ENCODE results near the gene PCIF1. TPM values are rescaled to one million over a fixed set of nuclear protein-coding genes. Genes with fewer than 3 reads are reported as not detected.

Gene PCIF1
- total and polyA plus RNA-seq, 9 of the 15 experiments (the other 6 are each of a cell fraction or from before 2014, with no cell fraction given) = 5.8 to 29.4 (median 11.3) TPM

- TF ChIP-seq, protein P1, sequence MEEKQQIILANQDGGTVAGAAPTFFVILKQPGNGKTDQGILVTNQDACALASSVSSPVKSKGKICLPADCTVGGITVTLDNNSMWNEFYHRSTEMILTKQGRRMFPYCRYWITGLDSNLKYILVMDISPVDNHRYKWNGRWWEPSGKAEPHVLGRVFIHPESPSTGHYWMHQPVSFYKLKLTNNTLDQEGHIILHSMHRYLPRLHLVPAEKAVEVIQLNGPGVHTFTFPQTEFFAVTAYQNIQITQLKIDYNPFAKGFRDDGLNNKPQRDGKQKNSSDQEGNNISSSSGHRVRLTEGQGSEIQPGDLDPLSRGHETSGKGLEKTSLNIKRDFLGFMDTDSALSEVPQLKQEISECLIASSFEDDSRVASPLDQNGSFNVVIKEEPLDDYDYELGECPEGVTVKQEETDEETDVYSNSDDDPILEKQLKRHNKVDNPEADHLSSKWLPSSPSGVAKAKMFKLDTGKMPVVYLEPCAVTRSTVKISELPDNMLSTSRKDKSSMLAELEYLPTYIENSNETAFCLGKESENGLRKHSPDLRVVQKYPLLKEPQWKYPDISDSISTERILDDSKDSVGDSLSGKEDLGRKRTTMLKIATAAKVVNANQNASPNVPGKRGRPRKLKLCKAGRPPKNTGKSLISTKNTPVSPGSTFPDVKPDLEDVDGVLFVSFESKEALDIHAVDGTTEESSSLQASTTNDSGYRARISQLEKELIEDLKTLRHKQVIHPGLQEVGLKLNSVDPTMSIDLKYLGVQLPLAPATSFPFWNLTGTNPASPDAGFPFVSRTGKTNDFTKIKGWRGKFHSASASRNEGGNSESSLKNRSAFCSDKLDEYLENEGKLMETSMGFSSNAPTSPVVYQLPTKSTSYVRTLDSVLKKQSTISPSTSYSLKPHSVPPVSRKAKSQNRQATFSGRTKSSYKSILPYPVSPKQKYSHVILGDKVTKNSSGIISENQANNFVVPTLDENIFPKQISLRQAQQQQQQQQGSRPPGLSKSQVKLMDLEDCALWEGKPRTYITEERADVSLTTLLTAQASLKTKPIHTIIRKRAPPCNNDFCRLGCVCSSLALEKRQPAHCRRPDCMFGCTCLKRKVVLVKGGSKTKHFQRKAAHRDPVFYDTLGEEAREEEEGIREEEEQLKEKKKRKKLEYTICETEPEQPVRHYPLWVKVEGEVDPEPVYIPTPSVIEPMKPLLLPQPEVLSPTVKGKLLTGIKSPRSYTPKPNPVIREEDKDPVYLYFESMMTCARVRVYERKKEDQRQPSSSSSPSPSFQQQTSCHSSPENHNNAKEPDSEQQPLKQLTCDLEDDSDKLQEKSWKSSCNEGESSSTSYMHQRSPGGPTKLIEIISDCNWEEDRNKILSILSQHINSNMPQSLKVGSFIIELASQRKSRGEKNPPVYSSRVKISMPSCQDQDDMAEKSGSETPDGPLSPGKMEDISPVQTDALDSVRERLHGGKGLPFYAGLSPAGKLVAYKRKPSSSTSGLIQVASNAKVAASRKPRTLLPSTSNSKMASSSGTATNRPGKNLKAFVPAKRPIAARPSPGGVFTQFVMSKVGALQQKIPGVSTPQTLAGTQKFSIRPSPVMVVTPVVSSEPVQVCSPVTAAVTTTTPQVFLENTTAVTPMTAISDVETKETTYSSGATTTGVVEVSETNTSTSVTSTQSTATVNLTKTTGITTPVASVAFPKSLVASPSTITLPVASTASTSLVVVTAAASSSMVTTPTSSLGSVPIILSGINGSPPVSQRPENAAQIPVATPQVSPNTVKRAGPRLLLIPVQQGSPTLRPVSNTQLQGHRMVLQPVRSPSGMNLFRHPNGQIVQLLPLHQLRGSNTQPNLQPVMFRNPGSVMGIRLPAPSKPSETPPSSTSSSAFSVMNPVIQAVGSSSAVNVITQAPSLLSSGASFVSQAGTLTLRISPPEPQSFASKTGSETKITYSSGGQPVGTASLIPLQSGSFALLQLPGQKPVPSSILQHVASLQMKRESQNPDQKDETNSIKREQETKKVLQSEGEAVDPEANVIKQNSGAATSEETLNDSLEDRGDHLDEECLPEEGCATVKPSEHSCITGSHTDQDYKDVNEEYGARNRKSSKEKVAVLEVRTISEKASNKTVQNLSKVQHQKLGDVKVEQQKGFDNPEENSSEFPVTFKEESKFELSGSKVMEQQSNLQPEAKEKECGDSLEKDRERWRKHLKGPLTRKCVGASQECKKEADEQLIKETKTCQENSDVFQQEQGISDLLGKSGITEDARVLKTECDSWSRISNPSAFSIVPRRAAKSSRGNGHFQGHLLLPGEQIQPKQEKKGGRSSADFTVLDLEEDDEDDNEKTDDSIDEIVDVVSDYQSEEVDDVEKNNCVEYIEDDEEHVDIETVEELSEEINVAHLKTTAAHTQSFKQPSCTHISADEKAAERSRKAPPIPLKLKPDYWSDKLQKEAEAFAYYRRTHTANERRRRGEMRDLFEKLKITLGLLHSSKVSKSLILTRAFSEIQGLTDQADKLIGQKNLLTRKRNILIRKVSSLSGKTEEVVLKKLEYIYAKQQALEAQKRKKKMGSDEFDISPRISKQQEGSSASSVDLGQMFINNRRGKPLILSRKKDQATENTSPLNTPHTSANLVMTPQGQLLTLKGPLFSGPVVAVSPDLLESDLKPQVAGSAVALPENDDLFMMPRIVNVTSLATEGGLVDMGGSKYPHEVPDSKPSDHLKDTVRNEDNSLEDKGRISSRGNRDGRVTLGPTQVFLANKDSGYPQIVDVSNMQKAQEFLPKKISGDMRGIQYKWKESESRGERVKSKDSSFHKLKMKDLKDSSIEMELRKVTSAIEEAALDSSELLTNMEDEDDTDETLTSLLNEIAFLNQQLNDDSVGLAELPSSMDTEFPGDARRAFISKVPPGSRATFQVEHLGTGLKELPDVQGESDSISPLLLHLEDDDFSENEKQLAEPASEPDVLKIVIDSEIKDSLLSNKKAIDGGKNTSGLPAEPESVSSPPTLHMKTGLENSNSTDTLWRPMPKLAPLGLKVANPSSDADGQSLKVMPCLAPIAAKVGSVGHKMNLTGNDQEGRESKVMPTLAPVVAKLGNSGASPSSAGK (IDR thresholded peaks at IDR 0.05) = no peak
- TF ChIP-seq PTTG1 (tag; IDR thresholded peaks at IDR 0.05; ENCODE audit: low read depth) = no peak
- TF ChIP-seq FIP1L1 (IDR thresholded peaks at IDR 0.05; ENCODE audit: low read depth, low read length, poor library complexity, severe bottlenecking) = no peak
- TF ChIP-seq ZFPM2 (CRISPR knock-in tag; IDR thresholded peaks at IDR 0.05) = no peak
- TF ChIP-seq, protein P2, sequence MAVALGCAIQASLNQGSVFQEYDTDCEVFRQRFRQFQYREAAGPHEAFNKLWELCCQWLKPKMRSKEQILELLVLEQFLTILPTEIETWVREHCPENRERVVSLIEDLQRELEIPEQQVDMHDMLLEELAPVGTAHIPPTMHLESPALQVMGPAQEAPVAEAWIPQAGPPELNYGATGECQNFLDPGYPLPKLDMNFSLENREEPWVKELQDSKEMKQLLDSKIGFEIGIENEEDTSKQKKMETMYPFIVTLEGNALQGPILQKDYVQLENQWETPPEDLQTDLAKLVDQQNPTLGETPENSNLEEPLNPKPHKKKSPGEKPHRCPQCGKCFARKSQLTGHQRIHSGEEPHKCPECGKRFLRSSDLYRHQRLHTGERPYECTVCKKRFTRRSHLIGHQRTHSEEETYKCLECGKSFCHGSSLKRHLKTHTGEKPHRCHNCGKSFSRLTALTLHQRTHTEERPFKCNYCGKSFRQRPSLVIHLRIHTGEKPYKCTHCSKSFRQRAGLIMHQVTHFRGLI (CRISPR knock-in tag; IDR thresholded peaks at IDR 0.05) = no peak
- no peak for TF ChIP-seq ELF1 (tag; IDR thresholded peaks at IDR 0.05)
- TF ChIP-seq ZNF699 (CRISPR knock-in tag; IDR thresholded peaks at IDR 0.05; ENCODE audit: insufficient replicate concordance) = no peak
- TF ChIP-seq PRPF4 (IDR thresholded peaks at IDR 0.05; ENCODE audit: insufficient read depth, low read depth, low read length, poor library complexity, severe bottlenecking) = no peak
- TF ChIP-seq, protein P3, sequence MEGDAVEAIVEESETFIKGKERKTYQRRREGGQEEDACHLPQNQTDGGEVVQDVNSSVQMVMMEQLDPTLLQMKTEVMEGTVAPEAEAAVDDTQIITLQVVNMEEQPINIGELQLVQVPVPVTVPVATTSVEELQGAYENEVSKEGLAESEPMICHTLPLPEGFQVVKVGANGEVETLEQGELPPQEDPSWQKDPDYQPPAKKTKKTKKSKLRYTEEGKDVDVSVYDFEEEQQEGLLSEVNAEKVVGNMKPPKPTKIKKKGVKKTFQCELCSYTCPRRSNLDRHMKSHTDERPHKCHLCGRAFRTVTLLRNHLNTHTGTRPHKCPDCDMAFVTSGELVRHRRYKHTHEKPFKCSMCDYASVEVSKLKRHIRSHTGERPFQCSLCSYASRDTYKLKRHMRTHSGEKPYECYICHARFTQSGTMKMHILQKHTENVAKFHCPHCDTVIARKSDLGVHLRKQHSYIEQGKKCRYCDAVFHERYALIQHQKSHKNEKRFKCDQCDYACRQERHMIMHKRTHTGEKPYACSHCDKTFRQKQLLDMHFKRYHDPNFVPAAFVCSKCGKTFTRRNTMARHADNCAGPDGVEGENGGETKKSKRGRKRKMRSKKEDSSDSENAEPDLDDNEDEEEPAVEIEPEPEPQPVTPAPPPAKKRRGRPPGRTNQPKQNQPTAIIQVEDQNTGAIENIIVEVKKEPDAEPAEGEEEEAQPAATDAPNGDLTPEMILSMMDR (IDR thresholded peaks at IDR 0.05 in 2 of 3, conservative IDR thresholded peaks at IDR 0.05 in 1 of 3; ENCODE audit: insufficient read depth in 2 of 3, low read depth in 1 of 3, low read length in 3 of 3) = peak; percentile 43 to 66 (median 53); a peak in 5 of 6 replicates
Measured at GRCh38 chr20:45963059-45964005, 28.8 kb downstream of the PCIF1 start (continued).

Data from K562 (cell line).